ENCODE measurements around the gene PCDH8.

PCDH8 gene

DNA sequence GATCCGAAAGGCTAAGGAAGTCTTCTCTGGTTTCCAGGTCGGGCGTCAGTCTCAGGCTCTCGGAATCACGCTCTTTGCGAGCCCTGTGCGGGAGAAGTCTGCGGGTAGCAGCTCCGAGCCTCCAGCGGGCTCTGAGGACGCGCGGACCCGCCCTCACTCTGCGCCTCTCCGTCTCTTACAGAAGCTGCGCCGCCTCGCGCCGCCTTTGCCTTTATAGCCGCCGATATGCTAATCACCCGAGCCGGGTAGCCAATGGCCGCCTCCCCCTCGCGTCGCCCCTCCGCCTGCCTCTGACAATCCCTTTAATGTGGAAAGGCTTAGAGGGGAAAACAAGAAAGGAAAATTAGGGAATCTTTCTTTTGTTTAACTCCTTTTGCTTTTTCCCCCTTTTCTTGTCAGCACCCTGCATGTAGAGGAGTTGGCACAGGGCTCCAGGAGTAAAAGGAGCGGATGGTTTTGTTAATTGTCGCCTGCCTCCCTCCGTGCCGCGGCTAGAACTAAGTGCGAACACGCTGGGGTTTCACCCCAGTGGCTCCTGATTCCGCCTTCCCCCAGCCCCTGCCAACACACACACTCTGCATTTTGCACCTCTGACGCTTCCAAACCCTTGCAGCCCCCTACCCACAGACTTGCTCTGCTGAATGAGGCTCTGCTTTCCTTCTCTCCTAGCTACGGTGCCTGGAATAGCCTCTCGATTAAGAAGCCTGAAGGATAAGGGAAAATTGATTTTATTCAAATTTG lies at the start of gene PCDH8:
PCDH8 (minus strand) TSS at position 186 of the 741 bp plus-strand sequence. CDS start 204 bp downstream, outside the sequence.
- Histone ChIP-seq H3K4me2 (ENCODE audit: low read length) (no peak within 1 kb of the TSS), H3K9ac (ENCODE audit: low read length) (no peak within 1 kb of the TSS), H3K79me2 (ENCODE audit: insufficient read depth, low read length) (no peaks in the 10 kb centered on the region), H3F3A (ENCODE audit: insufficient read depth, low read length) (no peaks in the 10 kb centered on the region), H2AFZ (ENCODE audit: low read length) (no peak within 1 kb of the TSS), H3K36me3 (ENCODE audit: insufficient read depth, low read length) (no peaks in the 10 kb centered on the region), H3K9me2 (ENCODE audit: low read depth, low read length) (no peaks in the 10 kb centered on the region), H3K4me1 (ENCODE audit: insufficient read depth, low read length, severe bottlenecking) (no peaks in the 10 kb centered on the region), H3K4me3 (ENCODE audit: low read depth, low read length, poor library complexity, severe bottlenecking) (no peak within 1 kb of the TSS), H3K9me3 (ENCODE audit: low read length) (no peaks in the 10 kb centered on the region), H3K27me3 (ENCODE audit: insufficient read depth, low read length) (no peaks in the 10 kb centered on the region), H3K27ac (ENCODE audit: low read depth, low read length, poor library complexity, severe bottlenecking) (no peak within 1 kb of the TSS), H4K20me1 (ENCODE audit: insufficient read depth, low read length) (no peaks in the 10 kb centered on the region)
- TF ChIP-seq, protein P1, sequence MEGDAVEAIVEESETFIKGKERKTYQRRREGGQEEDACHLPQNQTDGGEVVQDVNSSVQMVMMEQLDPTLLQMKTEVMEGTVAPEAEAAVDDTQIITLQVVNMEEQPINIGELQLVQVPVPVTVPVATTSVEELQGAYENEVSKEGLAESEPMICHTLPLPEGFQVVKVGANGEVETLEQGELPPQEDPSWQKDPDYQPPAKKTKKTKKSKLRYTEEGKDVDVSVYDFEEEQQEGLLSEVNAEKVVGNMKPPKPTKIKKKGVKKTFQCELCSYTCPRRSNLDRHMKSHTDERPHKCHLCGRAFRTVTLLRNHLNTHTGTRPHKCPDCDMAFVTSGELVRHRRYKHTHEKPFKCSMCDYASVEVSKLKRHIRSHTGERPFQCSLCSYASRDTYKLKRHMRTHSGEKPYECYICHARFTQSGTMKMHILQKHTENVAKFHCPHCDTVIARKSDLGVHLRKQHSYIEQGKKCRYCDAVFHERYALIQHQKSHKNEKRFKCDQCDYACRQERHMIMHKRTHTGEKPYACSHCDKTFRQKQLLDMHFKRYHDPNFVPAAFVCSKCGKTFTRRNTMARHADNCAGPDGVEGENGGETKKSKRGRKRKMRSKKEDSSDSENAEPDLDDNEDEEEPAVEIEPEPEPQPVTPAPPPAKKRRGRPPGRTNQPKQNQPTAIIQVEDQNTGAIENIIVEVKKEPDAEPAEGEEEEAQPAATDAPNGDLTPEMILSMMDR (IDR thresholded peaks at IDR 0.05; ENCODE audit: low read length), result no peak
- TF ChIP-seq EZH2 (IDR thresholded peaks at IDR 0.05; ENCODE audit: borderline replicate concordance, low read length), result no peak

GRCh38 chr13:52896827-52897659 lies 48.6 kb upstream of the PCDH8 start:
- TF ChIP-seq, protein P1 (IDR thresholded peaks at IDR 0.05; ENCODE audit: low read length), result peak; percentile 55
- TF ChIP-seq EZH2 (IDR thresholded peaks at IDR 0.05; ENCODE audit: borderline replicate concordance, low read length), result no peak
- no peaks in the 10 kb centered on the region for H3K36me3 ChIP-seq (ENCODE audit: insufficient read depth, low read length)
- H3K9me2 ChIP-seq (ENCODE audit: low read depth, low read length), result no peaks in the 10 kb centered on the region
- H3K27ac ChIP-seq (ENCODE audit: low read depth, low read length, poor library complexity, severe bottlenecking), result no peak overlapping the region
- no peaks in the 10 kb centered on the region for H3K4me1 ChIP-seq (ENCODE audit: insufficient read depth, low read length, severe bottlenecking)
- no peaks in the 10 kb centered on the region for H3K79me2 ChIP-seq (ENCODE audit: insufficient read depth, low read length)
- H3K27me3 ChIP-seq (ENCODE audit: insufficient read depth, low read length), result no peaks in the 10 kb centered on the region
- H4K20me1 ChIP-seq (ENCODE audit: insufficient read depth, low read length), result no peaks in the 10 kb centered on the region
- no peak overlapping the region for H3K4me2 ChIP-seq (ENCODE audit: low read length)
- no peaks in the 10 kb centered on the region for H3F3A ChIP-seq (ENCODE audit: insufficient read depth, low read length)
- H3K9ac ChIP-seq (ENCODE audit: low read length), result no peak overlapping the region
- no peak overlapping the region for H3K4me3 ChIP-seq (ENCODE audit: low read depth, low read length, poor library complexity, severe bottlenecking)
- no peak overlapping the region for H2AFZ ChIP-seq (ENCODE audit: low read length)
- H3K9me3 ChIP-seq (ENCODE audit: low read length), result no peaks in the 10 kb centered on the region

DNA sequence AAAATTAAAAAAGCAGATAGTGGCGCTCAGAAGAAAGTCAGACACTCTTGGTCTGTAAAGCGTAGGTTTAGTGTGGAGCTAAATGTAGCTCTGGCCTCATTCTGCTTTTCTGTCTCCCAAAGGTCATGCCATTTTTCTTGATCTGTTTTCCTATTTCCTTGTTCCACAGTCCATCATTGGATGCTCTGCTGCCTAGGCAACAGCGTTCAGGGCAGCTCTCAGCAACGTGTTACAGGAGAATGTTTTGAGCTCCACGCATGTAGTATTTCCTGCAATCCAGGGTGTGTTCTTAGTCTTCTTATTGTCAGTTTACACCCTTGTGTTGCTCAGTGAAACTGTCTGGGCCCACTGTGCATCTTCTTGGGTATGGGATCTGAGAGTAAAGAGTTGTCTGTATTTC lies 46.0 kb upstream of the PCDH8 start:
- no peaks in the 10 kb centered on the region for H3K27me3 ChIP-seq (ENCODE audit: insufficient read depth, low read length)
- no peak overlapping the region for H3K27ac ChIP-seq (ENCODE audit: low read depth, low read length, poor library complexity, severe bottlenecking)
- H3K4me1 ChIP-seq (ENCODE audit: insufficient read depth, low read length, severe bottlenecking), result no peaks in the 10 kb centered on the region
- no peaks in the 10 kb centered on the region for H3K36me3 ChIP-seq (ENCODE audit: insufficient read depth, low read length)
- H4K20me1 ChIP-seq (ENCODE audit: insufficient read depth, low read length), result no peaks in the 10 kb centered on the region
- no peaks in the 10 kb centered on the region for H3K79me2 ChIP-seq (ENCODE audit: insufficient read depth, low read length)
- H3K9ac ChIP-seq (ENCODE audit: low read length), result no peak overlapping the region
- no peaks in the 10 kb centered on the region for H3F3A ChIP-seq (ENCODE audit: insufficient read depth, low read length)
- H2AFZ ChIP-seq (ENCODE audit: low read length), result no peak overlapping the region
- H3K4me3 ChIP-seq (ENCODE audit: low read depth, low read length, poor library complexity, severe bottlenecking), result no peak overlapping the region
- no peak overlapping the region for H3K4me2 ChIP-seq (ENCODE audit: low read length)
- H3K9me2 ChIP-seq (ENCODE audit: low read depth, low read length), result no peaks in the 10 kb centered on the region
- H3K9me3 ChIP-seq (ENCODE audit: low read length), result no peaks in the 10 kb centered on the region
- no peak for TF ChIP-seq EZH2 (IDR thresholded peaks at IDR 0.05; ENCODE audit: borderline replicate concordance, low read length)
- TF ChIP-seq, protein P1 (IDR thresholded peaks at IDR 0.05; ENCODE audit: low read length), result no peak

Measured in OCI-LY1 (cell line).